Lower leg skin (tissue), 4 donors: ENCODE data around the gene RAD52. TPM values are rescaled to one million over a fixed set of nuclear protein-coding genes. Genes with fewer than 3 reads are reported as not detected.

Experiments used
- DNase-seq, 2 donors: peaks; one replicate each; pipeline ENCODE4 v3.0.0-alpha.2; 2019; ENCODE audit warnings: low spot score in 2 of 2
- H3K4me3 ChIP-seq: fragments of 200-600 bp; sonication (generic); 2 replicates; pipeline ENCODE4 v1.5.1; 2017; ENCODE audit warnings: mild to moderate bottlenecking, low read depth; ENCODE audit not compliant: poor library complexity, severe bottlenecking
- CTCF ChIP-seq, 3 donors: fragments of 450-650 bp; IDR thresholded peaks; one replicate each; pipeline ENCODE4 v1.5.1; 2016; ENCODE audit warnings: antibody characterized with exemption in 3 of 3, mild to moderate bottlenecking in 3 of 3, moderate library complexity in 2 of 3
- POLR2A ChIP-seq, 2 donors: fragments of 450-650 bp; IDR thresholded peaks; one replicate each; pipeline ENCODE4 v1.6.1; 2016 to 2017; ENCODE audit warnings: antibody characterized with exemption in 2 of 2, mild to moderate bottlenecking in 1 of 2, moderate library complexity in 1 of 2
- WGBS, 2 donors: methylation state at CpG; one replicate each; pipeline ENCODE4 v1.1.5; 2018; 5-methylcytosine and 5-hydroxymethylcytosine counted together
- intact Hi-C: fragments of 100-400 bp; cut with DNase I; formaldehyde crosslinking; loops from one replicate; pipeline ENCODE4 v1.15.0; 2023; ENCODE audit warnings: low total_unique reads
- total RNA-seq, 4 donors: library from RNA; depleted of rRNA; stranded (reverse); fragments of >200 nt; gene quantifications; one replicate each; pipeline ENCODE4 v1.1.0, GENCODE V29; 2016

The RAD52 gene
- total RNA-seq, 4 donors from 2014 or later, result 6.2 to 16.7 (median 12.1) TPM

GRCh38 chr12:863285-863684, 86.2 kb downstream of the RAD52 start:
- 72 to 79% methylated on average over 1 of the region's 1 CpG for WGBS, 2 donors
- no peak for DNase-seq
- intact Hi-C loops, result loop anchor here (1.0 kb wide), 1 partner anchor 19 kb away; no protein-coding TSS in a partner anchor
- TF ChIP-seq POLR2A (IDR thresholded peaks at IDR 0.05) (no peak), CTCF (IDR thresholded peaks at IDR 0.05) (no peak)
- no peak overlapping the region for H3K4me3 ChIP-seq

GRCh38 chr12:862303-862911, 87.1 kb downstream of the RAD52 start:
- H3K4me3 ChIP-seq, result no peak overlapping the region
- TF ChIP-seq CTCF (IDR thresholded peaks at IDR 0.05), result no peak
- WGBS, 2 donors, result 88 to 90% methylated on average over 4 of the region's 4 CpGs
- intact Hi-C loops, result no loop called here
- no peak for DNase-seq

Other genes with a start within 250 kb of the RAD52 start
- 100 to 1,000 TPM; 273 to 518 (median 346) TPM for gene WNK1, start 197.1 kb downstream of the RAD52 start, total RNA-seq
- gene ERC1, start 41.5 kb upstream of the RAD52 start, total RNA-seq, result 10 to 100 TPM; 22.1 to 42.7 (median 29.7) TPM